NCI-H226 (cell line): ENCODE results near the gene AHNAK.

ENCODE experiments used
- DNase-seq: peaks from one replicate; pipeline ENCODE4 v3.0.0-alpha.2; 2015

The AHNAK gene

DNA sequence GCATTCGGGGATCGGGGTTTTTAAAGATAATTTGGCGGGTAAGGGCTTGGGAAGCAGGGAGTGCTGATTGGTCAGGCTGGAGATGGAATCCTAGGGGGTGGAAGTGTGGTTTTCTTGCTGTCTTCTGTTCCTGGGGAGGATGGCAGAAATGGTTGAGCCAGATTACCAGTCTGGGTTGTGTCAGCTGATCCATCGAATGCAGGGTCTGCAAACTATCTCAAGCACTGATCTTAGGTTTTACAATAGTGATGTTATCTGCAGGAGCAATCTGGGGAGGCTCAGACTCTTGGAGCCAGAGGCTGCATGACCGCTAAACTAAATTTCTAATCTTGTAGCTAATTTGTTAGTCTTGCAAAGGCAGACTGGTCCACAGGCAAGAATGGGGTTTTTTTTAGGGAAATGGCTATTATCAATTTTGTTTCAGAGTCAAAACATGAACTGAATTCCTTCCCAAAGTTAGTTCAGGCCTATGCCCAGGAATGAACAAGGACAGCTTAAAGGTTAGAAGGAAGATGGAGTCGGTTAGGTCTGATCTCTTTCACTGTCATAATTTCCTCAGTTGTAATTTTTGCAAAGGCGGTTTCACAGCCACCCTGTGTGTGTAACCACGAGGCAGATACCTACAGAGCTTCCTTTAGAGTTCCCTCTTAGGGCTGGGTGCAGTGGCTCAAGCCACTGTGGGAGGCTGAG is 117.6 kb downstream of the AHNAK start:
- no peak for DNase-seq

DNA sequence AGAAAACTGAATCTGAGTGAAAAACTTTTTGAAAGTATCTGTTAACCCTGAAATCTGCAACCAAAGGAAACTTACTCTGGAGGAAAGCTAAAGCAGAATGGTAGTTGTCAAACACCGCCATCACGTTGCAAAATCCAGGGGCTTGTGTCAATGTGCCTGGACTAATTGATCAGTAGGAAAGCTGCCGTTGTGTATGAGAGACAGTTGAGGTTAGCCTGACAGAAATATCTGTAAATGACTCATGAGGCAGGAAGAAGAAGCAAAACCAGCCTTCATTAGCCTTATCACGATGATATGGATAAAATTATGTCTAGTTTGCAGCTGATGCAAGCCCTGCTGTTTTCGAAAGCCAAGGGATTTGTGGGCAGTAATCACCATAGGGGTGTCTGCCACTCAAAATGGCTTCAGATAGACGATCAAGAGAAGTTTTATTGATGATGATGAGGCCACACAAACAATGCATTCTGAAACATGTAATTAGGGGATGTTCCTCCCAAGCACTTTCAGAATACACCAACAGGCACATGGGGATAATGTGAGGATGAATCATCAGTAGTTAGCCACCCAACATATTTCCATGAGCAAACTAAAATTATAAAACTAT is 118.9 kb downstream of the AHNAK start:
- peak; percentile 68 for DNase-seq

DNA sequence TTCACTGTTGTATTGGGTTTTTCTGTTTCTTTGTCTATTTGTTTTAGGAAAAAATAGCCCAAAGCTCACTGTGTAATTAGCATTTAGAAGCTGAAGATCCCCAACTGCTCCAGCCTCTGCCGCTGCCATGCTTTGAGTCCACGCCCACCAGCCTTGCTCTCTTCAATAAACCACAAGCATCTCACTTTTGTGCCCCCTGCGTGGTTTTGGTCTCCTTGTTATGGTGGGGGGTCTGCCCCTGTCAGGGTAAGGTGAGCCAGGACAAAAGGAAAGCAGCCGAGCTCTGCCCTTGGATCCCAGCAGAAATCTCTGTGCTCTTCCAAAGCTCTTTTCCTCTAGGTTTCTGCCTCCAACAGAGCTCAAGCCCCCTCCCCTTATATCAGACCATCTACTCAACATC is 123.6 kb downstream of the AHNAK start:
- no peak for DNase-seq

DNA sequence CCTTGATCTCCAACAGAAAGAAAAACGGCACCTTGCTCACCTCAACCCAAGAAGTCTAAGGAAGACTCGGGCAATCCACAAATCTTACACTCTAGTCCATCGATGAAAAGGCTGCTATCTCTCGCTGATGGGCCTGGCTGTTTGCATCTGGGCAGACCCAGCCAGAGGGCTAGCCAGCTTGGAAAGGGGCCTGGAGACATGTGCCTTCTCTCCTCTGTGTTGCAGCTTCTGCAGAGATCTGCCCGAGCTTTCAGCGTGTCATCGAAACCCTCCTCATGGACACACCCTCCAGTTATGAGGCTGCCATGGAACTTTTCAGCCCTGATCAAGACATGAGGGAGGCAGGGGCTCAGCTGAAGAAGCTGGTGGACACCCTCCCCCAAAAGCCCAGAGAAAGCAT is 124.6 kb downstream of the AHNAK start:
- no peak for DNase-seq

DNA sequence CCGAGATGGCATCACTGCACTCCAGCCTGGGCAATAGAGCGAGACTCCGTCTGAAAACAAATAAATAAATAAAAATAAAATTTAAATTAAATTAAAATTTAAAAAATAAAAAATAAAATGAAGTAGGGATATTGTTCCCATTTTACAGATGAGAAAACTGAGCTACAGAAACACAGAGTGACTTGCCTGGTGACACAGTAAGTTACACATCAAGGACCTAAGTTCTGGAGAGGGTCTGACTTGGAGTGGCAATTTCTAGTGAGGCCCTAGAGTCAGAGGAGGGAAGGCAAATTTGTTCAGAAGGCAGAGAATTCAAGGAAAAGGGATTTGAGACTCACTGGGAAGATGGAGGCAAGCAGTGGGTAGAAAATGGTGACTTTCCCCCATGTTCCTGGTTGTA is 125.7 kb downstream of the AHNAK start:
- no peak for DNase-seq

DNA sequence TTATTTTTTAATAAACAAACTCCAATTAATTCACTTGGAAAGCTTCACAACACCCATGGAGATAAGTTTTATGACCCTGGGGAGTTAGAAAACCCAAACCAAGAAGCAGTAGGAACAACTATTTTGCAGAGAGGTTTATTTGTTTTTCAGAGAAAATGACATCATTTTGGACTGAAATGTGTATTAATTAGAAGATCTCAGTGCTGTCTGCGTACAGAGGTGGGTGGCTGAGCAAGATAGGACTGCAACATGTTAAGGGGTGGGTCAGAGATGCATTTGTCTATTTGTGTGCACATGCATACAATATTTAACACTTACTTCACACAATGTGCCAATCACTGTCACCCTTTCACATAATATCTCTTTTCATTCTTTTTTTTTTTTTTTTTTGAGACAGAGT is 126.7 kb downstream of the AHNAK start:
- DNase-seq, result no peak

DNA sequence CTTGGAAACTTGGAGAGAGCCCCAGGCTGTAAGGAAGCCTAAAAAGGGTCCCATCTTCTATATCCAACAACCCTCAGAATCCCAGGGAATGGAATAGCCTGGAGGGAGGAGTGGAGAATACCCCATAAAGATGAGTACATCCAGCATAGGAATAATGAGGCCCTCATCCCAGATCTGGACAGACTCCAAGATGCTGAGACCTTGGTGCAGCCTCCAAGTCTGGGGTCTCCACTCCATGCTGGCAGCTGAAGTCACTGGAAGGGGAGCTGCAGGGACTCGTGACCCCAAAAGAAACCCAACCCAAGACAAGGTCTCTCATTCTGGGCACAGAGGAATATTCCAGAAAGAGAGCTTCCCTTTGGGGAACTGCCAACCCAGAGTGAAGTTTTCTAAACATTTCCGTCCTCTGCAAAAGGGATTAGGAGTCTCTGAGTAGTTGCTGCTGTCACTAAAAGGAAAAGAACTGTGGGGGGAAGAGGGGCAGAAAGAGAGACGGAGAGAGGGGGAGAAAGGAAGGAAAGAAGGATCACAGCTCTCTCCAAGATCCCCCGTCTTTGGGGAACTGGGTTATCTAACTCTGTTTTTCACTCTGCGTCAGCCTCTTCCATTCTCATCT is 127.2 kb downstream of the AHNAK start:
- no peak for DNase-seq

DNA sequence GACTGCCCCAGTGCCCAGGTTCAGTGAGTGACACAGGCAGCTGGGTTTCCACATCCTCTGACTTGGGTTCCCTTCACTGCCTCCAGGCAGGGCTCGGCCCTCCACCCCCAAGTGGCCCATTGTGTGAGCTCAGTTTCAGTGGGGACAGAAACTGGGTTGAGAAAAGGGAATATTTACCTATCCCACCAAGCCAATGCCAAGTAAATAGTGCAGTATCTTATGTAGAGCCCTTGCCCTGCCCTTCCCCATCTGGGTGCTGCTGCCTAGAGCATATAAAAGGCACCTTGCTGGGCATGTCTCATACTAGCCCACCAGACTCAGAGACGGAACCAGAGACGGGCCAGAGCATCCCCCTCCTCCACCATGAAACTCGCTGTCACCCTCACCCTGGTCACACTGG is 127.9 kb downstream of the AHNAK start, which contains the start of gene SCGB1A1:
Gene SCGB1A1 (plus strand): TSS at position 301 of the 400 bp plus-strand sequence. CDS start 63 bp downstream, at position 364.
- DNase-seq, result no peak

DNA sequence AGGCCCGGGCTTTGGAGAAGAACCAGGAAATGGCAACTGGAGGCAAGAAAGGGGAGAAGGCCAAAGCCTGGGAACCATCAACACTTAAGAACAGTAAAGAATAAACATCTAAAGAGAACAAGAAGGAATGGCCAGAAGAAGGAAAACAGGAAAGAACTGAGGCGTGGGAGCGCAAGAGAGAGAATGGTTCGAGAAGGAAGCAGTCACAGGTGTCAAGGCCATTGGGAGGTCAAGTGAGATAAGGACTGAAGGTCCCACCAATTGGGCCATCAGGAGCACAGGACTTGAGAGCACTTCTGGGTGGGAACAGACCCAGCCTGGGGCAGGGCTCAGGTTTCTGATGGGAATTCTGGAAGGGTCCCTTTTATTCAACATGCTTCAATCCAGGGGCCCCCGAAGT is 128.5 kb downstream of the AHNAK start:
- no peak for DNase-seq

DNA sequence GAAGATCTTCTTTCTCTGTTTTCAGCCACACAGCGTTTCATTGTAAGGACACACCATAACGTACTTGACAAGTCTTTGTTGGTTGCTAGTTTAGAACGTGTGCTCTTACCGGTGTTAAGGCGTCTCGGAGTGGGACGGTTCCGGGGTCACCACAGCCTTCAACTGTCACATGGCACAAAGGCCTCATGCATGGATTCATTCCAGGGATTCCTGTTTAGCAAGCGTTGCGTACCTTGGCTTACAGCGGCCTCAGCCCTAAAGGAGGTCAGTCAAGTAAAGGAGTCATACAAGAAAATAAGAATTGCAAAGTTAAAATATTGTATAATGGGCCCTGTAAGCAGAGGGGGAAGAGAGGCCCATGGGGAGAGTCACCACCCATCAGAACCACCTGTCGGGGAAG is 130.0 kb downstream of the AHNAK start:
- no peak for DNase-seq

DNA sequence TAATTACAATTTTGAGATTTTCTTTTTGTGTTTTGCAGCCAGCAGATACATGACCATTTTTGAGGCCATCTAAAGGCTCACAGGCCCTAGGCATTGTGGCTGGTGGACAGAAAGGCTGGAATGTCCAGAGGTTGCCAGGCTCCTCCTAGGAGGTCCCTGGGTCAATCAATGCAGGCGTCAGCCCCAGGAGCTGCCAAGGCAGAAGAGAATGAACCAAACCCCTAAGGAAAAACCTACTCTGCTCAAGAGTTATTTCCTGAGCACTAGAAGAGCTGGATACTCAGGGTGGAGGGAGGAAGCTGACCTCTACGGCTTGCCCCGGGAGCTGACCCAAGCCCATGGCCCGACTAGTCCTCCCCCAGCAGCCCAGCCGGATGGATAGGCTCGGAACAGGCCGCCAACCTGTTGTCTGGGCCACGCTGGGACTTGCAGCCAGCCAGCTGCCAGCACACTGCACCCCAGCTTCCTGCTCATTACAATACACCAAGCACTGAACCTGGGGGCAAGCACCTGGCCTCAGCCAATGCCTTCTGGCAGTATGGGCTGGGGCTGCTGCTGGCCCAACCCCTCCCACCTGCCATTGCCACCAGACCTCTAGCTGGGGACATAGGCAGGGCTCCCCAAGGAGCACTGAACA is 133.4 kb downstream of the AHNAK start:
- DNase-seq, result no peak

DNA sequence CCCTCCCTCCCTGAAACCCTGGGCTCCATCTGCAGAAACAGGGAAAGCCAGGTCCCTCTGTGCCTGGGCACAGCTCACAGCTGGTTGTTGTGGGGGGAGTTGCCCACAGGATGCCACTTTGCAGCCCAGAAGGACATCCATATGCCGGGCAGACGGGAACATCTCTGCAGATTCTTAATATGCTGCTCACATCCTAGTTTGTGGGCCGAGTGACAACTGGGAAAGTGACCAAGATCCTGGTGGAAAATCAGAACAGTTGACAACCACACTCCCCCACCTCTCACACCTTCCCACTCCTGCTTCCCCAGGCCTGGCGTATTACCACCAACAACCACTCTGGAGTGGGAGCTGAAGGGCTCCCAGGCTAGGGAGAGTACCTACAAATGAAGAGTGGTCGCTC is 135.1 kb downstream of the AHNAK start:
- no peak for DNase-seq

DNA sequence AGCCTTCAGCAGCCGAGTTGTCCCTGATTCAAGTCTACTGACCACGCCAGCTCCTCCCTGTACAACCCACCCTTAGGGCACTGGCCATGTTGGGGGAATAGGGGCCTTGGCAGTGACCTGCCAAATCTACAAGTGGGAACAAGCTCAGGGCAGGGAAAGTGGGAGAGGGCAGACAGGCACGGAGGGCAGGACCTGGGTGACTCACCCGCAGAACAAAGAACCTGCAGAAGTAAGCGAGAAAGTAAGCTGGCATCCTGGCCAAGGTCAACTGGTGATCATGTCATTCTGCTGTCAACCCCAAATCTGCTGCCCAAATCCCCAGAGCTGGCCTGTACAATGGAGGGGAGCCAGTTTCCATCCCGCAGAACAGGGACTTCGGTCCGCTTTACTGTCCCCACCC is 135.6 kb downstream of the AHNAK start:
- DNase-seq, result no peak

DNA sequence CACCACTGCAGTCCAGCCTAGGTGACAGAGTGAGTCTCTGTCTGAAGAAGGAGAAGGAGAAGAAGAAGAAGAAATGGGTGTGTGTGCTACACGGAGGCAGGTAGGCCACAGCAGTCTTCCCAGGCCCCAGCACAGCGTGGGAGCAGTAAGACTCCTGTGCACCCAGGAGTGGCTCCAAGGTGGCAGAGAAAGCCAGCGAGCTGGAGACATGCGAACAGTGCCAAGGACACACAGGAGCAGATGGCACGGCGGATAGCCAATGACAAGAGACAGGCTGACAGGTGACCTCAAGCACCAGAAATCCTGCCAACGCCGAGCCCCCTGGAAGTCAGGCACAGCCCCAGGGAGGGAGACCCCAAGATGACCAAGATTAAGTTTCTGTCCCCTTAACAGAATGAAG is 136.8 kb downstream of the AHNAK start:
- no peak for DNase-seq

DNA sequence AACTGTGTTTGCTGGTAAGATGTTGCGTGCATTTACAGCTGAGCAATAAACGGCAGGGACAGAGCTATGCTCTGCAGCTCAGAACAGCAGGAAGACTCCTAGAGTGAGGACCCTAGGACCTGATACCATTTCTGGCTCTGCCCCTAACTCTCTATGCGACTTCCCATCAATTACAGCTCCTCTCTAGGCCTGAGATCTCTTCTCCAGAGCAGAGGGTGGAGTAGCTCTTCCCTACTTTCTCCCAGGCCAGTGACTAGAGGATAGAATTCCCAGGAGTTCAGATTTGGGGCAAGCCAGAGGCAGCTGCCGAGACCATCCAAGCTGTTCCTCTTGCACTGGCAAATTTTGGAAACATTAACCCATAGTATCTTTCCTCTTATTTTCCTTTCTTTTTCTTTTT is 140.6 kb downstream of the AHNAK start:
- DNase-seq, result no peak

DNA sequence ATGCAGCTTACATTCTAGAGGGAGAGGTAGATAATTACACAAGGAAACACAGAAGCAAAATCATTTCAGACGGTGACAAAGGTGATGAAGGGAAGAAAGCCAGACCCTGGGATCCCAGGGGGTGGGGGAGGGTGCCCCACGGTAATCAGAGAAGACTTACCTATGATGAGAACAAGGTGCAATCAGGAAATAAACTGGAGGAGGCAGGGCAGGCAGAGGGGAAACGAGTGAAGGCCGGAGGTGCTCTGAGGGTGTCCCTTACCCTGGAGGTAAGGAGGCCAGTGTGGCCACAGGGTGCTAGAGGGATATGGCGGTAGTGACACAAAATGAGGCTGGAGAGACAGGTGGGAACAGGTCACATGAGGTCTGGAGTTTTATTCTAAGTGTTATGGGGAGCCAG is 141.7 kb downstream of the AHNAK start:
- no peak for DNase-seq

DNA sequence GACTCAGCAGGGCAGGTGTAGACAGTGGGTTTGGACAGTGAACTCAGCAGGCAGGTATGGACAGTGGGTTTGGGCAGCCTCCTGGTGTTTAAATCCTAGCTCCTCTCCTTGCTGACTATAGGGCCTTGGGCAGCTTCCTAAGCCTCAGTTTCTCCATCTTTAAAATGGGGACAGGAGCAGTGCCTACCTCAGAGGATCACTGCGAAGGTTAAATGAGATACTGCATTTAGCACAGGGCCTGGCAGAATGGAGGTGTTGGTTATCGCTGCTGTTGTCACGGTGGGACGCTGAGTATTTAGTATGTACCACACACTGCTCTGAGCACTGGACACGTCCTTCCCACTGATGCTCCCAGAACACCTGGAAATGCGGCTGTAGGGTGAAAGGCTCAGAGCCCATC is 142.2 kb downstream of the AHNAK start:
- DNase-seq, result no peak

DNA sequence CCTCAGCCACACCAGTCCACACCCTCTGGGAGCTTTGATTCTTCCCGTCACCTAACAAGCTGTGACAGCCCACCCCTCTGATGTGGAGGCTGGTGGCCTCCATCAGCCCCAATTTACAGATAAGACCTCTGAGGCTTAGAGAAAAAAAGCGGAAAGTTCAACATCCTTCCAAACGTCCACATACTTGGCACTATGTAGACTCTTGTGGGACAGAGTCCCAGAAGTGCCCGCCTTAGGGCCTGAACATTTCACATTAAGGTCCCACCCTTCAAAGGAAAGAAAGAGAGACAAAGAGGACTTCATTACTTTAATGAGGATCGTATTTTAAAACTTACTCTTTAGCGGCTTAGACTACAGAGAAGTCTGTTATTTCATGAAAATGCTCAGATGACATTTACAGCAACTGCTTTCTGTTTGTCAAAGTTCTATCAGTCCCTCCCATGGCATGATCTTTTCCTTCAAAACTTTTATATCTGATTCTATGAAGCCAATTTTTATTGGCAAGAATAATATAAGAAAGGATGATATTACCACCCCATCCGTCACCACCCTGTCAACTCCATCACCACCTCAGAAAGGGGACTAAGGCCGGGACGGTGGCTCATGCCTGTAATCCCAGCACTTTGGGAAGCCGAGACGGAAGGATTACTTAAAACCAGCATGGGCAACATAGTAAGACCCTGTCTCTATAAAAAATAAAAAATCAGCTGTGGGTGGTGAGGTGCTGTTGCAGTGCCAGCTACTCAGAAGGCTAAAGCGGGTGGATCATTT is 143.5 kb downstream of the AHNAK start:
- no peak for DNase-seq

DNA sequence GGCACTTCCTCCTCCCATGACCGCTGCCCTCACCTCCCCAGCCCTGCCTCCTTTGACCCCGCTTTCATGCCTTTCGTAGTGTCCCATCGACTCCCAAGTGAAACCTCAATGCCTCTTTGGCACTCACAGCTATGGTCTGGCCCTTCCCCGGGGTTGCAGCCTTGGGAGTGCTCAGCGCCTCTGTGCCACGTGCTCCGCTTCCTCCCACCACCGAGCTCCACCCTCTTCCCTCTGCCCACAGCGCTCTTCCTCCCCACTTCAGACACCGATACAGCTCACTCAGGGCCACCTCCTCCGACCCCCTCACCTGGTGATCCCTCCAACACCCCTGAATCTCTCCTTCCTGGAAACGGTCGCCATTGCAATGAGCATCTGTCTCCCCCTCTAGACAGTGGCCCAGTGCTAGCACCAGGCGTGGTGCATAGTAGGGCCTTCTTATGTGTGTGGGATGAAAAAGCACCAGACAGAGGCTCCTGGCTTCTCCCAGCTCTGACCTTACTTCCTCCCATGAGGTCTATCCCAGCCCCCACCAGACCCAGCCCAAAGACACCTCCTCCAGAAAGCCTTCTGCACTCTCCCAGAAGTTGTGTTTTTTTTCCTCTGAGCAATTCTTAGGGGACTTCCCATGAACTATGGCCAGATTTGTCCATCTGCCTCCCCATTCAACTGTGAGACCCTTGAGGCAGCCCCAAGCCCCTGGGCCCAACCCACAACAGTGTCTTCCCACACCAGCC is 144.2 kb downstream of the AHNAK start:
- DNase-seq, result no peak

DNA sequence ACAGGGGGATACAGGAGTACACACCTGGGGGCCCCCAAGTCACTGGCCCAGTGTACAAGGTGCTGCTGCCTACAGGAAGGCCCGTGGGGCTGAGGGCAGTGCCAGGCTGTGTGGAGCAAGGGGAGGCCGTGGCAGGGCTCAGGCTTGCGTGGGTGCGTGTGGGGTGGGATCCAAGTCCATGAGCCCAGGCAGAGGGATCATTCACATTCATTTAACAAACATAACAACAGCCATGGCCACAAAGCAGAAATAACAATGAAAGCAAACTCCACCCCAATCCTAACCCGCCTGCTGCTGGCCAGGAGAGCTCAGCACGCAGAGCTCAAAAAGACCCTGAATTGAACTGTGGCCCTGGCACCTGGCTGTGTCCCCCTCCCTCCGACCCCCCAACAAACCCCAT is 144.8 kb downstream of the AHNAK start:
- DNase-seq, result no peak

DNA sequence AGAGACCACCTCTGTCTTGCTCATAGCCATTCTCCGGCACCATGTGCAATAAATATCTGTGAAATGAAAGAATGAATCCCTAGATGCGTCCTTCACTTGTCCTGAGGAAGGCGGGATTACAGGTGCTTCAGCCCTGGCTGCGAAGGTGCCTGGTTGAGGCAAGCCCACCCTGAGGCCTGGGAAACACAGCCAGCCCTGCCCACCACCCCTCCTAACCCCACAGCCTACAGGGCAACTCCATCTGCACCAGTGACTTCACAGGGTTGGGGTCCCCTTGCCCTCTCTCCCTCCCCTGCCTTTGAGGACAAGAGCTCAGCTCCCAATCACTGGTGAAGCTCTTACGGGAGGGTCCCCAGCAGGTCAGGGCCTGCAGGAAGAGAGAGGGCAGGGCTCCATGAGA is 145.2 kb downstream of the AHNAK start:
- DNase-seq, result no peak

DNA sequence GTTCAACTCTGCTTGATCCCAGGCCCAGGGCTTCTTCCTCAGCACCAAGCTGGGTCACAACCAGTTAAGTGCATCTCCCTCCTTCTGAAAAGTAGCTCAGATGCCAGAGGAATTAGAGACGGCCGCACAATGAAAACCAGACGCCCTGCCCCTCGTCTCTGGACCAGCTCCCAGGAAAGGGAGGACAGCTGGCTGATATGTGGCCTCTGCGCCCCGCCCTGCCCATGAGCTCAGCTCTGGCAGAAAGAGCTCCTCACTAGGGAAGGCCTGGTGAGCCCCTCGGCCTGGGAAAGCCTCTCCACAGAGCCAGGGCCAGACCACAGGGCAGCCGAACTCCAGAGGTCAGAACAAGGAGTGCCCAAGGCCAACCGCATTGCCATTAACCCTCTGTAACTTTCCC is 145.8 kb downstream of the AHNAK start:
- DNase-seq, result peak; percentile 95

DNA sequence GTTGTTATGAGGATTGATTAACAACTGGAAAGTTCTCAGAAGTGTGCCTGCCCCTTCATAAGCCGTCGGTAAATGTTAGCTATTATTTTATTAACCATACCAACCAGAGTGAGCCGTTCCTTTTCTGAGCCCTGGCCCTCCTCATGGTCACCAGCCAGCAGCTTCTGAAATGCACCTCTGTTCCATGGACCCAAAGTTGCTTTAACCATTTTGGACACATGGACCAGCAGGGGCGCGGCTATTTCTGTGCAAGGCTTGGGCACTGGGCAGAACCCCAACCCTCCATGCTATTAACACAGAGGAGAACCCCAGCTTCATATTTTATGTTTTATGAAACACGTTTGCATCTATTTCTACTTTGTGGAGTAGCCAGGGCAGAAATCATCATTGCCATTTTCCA is 146.3 kb downstream of the AHNAK start:
- DNase-seq, result no peak
